ENCODE data around the gene MINK1. TPM values are rescaled to one million over a fixed set of nuclear protein-coding genes. Genes with fewer than 3 reads are reported as not detected.
A peak's percentile ranks its signal among the peaks of the same experiment; 100 is the strongest.

MINK1 gene
- polyA plus RNA-seq, 1 donor from 2014 or later: 21.4 TPM

- Mint-ChIP-seq H3K4me1 (peaks cover 16 to 32% (median 24%) of the 10 kb centered on the region in 3 donors), H3K27me3 (no peaks in the 10 kb centered on the region), H3K36me3 (no peaks in the 10 kb centered on the region), H3K9me3 (no peaks in the 10 kb centered on the region), H3K4me3 (peak overlapping the region; percentile 83 to 98 (median 94)), H3K27ac (peak overlapping the region; percentile 61 to 93 (median 93))
Observed at GRCh38 chr17:4833941-4834680, 971 bp downstream of the MINK1 start.

- H3K9me3 Mint-ChIP-seq: no peaks in the 10 kb centered on the region
- H3K36me3 Mint-ChIP-seq: no peaks in the 10 kb centered on the region
- no peaks in the 10 kb centered on the region for H3K27me3 Mint-ChIP-seq
- peak overlapping the region; percentile 61 to 93 (median 93) for H3K27ac Mint-ChIP-seq
- peaks cover 16 to 37% (median 27%) of the 10 kb centered on the region in 3 donors for H3K4me1 Mint-ChIP-seq
- peak overlapping the region; percentile 83 to 98 (median 94) for H3K4me3 Mint-ChIP-seq
Observed at GRCh38 chr17:4834681-4835020, 1.5 kb downstream of the MINK1 start.

GRCh38 chr17:4836221-4836620 lies 3.1 kb downstream of the MINK1 start:
- Mint-ChIP-seq H3K9me3 (no peaks in the 10 kb centered on the region), H3K36me3 (peaks cover 2% of the 10 kb centered on the region), H3K27me3 (no peaks in the 10 kb centered on the region), H3K4me3 (peak overlapping the region in 2 of 4 donors; percentile 18 to 83), H3K27ac (peak overlapping the region; percentile 12 to 65 (median 61)), H3K4me1 (peaks cover 26 to 47% (median 32%) of the 10 kb centered on the region in 3 donors)

- Mint-ChIP-seq H3K4me1 (peaks cover 26 to 47% (median 33%) of the 10 kb centered on the region in 3 donors), H3K27ac (no peak overlapping the region), H3K27me3 (no peaks in the 10 kb centered on the region), H3K4me3 (peak overlapping the region in 1 of 4 donors; percentile 34), H3K36me3 (peaks cover 2% of the 10 kb centered on the region), H3K9me3 (no peaks in the 10 kb centered on the region)
Observed at GRCh38 chr17:4837471-4838308, 4.5 kb downstream of the MINK1 start.

GRCh38 chr17:4838309-4838785 lies 5.2 kb downstream of the MINK1 start:
- Mint-ChIP-seq H3K27ac (no peak overlapping the region), H3K4me3 (peak overlapping the region in 1 of 4 donors; percentile 12), H3K4me1 (peaks cover 26 to 49% (median 36%) of the 10 kb centered on the region in 3 donors), H3K9me3 (no peaks in the 10 kb centered on the region), H3K36me3 (peaks cover 2% of the 10 kb centered on the region), H3K27me3 (no peaks in the 10 kb centered on the region)

GRCh38 chr17:4839221-4839620 lies 6.1 kb downstream of the MINK1 start:
- no peaks in the 10 kb centered on the region for H3K9me3 Mint-ChIP-seq
- H3K4me1 Mint-ChIP-seq: peaks cover 23 to 50% (median 32%) of the 10 kb centered on the region in 3 donors
- H3K36me3 Mint-ChIP-seq: peaks cover 2% of the 10 kb centered on the region
- no peak overlapping the region for H3K4me3 Mint-ChIP-seq
- H3K27ac Mint-ChIP-seq: no peak overlapping the region
- H3K27me3 Mint-ChIP-seq: no peaks in the 10 kb centered on the region

- H3K36me3 Mint-ChIP-seq: peaks cover 5% of the 10 kb centered on the region
- H3K9me3 Mint-ChIP-seq: no peaks in the 10 kb centered on the region
- H3K4me3 Mint-ChIP-seq: no peak overlapping the region
- no peaks in the 10 kb centered on the region for H3K27me3 Mint-ChIP-seq
- peaks cover 21 to 48% (median 25%) of the 10 kb centered on the region in 3 donors for H3K4me1 Mint-ChIP-seq
- H3K27ac Mint-ChIP-seq: no peak overlapping the region
Observed at GRCh38 chr17:4839965-4840892, 7.1 kb downstream of the MINK1 start.

- Mint-ChIP-seq H3K4me3 (no peak overlapping the region), H3K9me3 (no peaks in the 10 kb centered on the region), H3K36me3 (peaks cover 5% of the 10 kb centered on the region), H3K27me3 (no peaks in the 10 kb centered on the region), H3K4me1 (peaks cover 20 to 47% (median 23%) of the 10 kb centered on the region in 3 donors), H3K27ac (no peak overlapping the region)
Observed at GRCh38 chr17:4840893-4841242, 7.7 kb downstream of the MINK1 start.

- Mint-ChIP-seq H3K36me3 (peaks cover 5% of the 10 kb centered on the region), H3K27me3 (no peaks in the 10 kb centered on the region), H3K27ac (peak overlapping the region in 1 of 3 donors; percentile 39), H3K4me3 (no peak overlapping the region), H3K4me1 (peaks cover 18 to 44% (median 23%) of the 10 kb centered on the region in 3 donors), H3K9me3 (no peaks in the 10 kb centered on the region)
Observed at GRCh38 chr17:4842376-4842775, 9.2 kb downstream of the MINK1 start.

GRCh38 chr17:4843321-4844000 lies 10.3 kb downstream of the MINK1 start:
- Mint-ChIP-seq H3K9me3 (no peaks in the 10 kb centered on the region), H3K36me3 (peaks cover 5% of the 10 kb centered on the region), H3K27ac (no peak overlapping the region), H3K4me3 (no peak overlapping the region), H3K4me1 (peaks cover 18 to 42% (median 18%) of the 10 kb centered on the region in 3 donors), H3K27me3 (no peaks in the 10 kb centered on the region)

GRCh38 chr17:4845118-4845517 lies 12.0 kb downstream of the MINK1 start:
- peaks cover 5% of the 10 kb centered on the region for H3K36me3 Mint-ChIP-seq
- H3K27ac Mint-ChIP-seq: peak overlapping the region in 1 of 3 donors; percentile 32
- peaks cover 17 to 34% (median 19%) of the 10 kb centered on the region in 3 donors for H3K4me1 Mint-ChIP-seq
- H3K27me3 Mint-ChIP-seq: no peaks in the 10 kb centered on the region
- peak overlapping the region in 1 of 4 donors; percentile 38 for H3K4me3 Mint-ChIP-seq
- H3K9me3 Mint-ChIP-seq: no peaks in the 10 kb centered on the region

- Mint-ChIP-seq H3K4me1 (peaks cover 11 to 35% (median 13%) of the 10 kb centered on the region in 3 donors), H3K4me3 (no peak overlapping the region), H3K9me3 (no peaks in the 10 kb centered on the region), H3K27ac (no peak overlapping the region), H3K36me3 (peaks cover 5% of the 10 kb centered on the region), H3K27me3 (no peaks in the 10 kb centered on the region)
Observed at GRCh38 chr17:4846635-4847390, 13.7 kb downstream of the MINK1 start.

GRCh38 chr17:4849011-4849536 lies 15.9 kb downstream of the MINK1 start:
- Mint-ChIP-seq H3K4me1 (peaks cover 12 to 33% (median 18%) of the 10 kb centered on the region in 3 donors), H3K4me3 (no peak overlapping the region)

More at GRCh38 chr17:4849011-4849536, 15.9 kb downstream of the MINK1 start:
- Mint-ChIP-seq H3K9me3 (no peaks in the 10 kb centered on the region), H3K27ac (no peak overlapping the region), H3K36me3 (peaks cover 5% of the 10 kb centered on the region), H3K27me3 (no peaks in the 10 kb centered on the region)
